HEK293T (cell line): ENCODE data around the gene JARID2.
"Not testable (repeated sequence)": the region's sequence is repeated elsewhere in the genome, so short reads cannot be mapped to it uniquely, and the experiment has no call there.

Source experiments
- CTCF ChIA-PET: fragments of 350-600 bp; formaldehyde crosslinking; extraction: SDS; loops from one replicate; lab custom pipeline; 2021; ENCODE audit warnings: antibody characterized with exemption, inconsistent platforms; lab: Yijun Ruan, JAX
- POLR2A ChIA-PET: fragments of 350-600 bp; formaldehyde crosslinking; extraction: SDS; loops from one replicate; lab custom pipeline; 2020; ENCODE audit warnings: antibody characterized with exemption, inconsistent platforms; lab: Yijun Ruan, JAX
- DNase-seq: peaks from one replicate; pipeline ENCODE4 v3.0.0; 2012; ENCODE audit warnings: mixed read lengths; ENCODE audit errors: extremely low spot score
- ARNT ChIP-seq: fragments of 450-650 bp; IDR thresholded peaks from 2 replicates; pipeline ENCODE4 v1.6.1; 2017; ENCODE audit warnings: mild to moderate bottlenecking
- BHLHE40 ChIP-seq: fragments of 450-650 bp; IDR thresholded peaks from 2 replicates; pipeline ENCODE4 v1.6.1; 2016; ENCODE audit warnings: mild to moderate bottlenecking, moderate library complexity, borderline replicate concordance
- CTBP1 ChIP-seq: fragments of 450-650 bp; IDR thresholded peaks from 2 replicates; pipeline ENCODE4 v1.6.1; 2016; ENCODE audit warnings: borderline replicate concordance
- ELF4 ChIP-seq: fragments of 450-650 bp; IDR thresholded peaks from 2 replicates; pipeline ENCODE4 v1.6.1; 2017; ENCODE audit warnings: antibody characterized with exemption
- FOXA1 ChIP-seq: fragments of 450-650 bp; IDR thresholded peaks from 2 replicates; pipeline ENCODE4 v1.6.1; 2016; ENCODE audit warnings: mild to moderate bottlenecking
- FOXK2 ChIP-seq: fragments of 450-650 bp; IDR thresholded peaks from 2 replicates; pipeline ENCODE4 v1.6.1; 2016; ENCODE audit warnings: mild to moderate bottlenecking
- FOXM1 ChIP-seq: fragments of 450-650 bp; IDR thresholded peaks from 2 replicates; pipeline ENCODE4 v1.6.1; 2017; ENCODE audit warnings: mild to moderate bottlenecking, borderline replicate concordance
- L3MBTL2 ChIP-seq: fragments of 450-650 bp; conservative IDR thresholded peaks from 2 replicates; pipeline ENCODE4 v1.6.1; 2016; ENCODE audit warnings: mild to moderate bottlenecking
- LEF1 ChIP-seq: fragments of 450-650 bp; IDR thresholded peaks from 2 replicates; pipeline ENCODE4 v1.6.1; 2017; ENCODE audit warnings: mild to moderate bottlenecking, borderline replicate concordance
- NFRKB ChIP-seq: fragments of 450-650 bp; IDR thresholded peaks from 2 replicates; pipeline ENCODE4 v1.6.1; 2016; ENCODE audit warnings: mild to moderate bottlenecking, moderate library complexity
- PKNOX1 ChIP-seq: fragments of 450-650 bp; IDR thresholded peaks from 2 replicates; pipeline ENCODE4 v1.6.1; 2016
- SP1 ChIP-seq: fragments of 450-650 bp; IDR thresholded peaks from 2 replicates; pipeline ENCODE4 v1.6.1; 2017
- SUZ12 ChIP-seq: fragments of 450-650 bp; IDR thresholded peaks from 2 replicates; pipeline ENCODE4 v1.6.1; 2016; ENCODE audit warnings: mild to moderate bottlenecking
- TARDBP ChIP-seq: fragments of 450-650 bp; IDR thresholded peaks from 2 replicates; pipeline ENCODE4 v1.6.1; 2016
- ZNF384 ChIP-seq: fragments of 450-650 bp; IDR thresholded peaks from 2 replicates; pipeline ENCODE4 v1.6.1; 2016

Gene JARID2

GRCh38 chr6:15296735-15297134, 50.9 kb downstream of the JARID2 start:
- TF ChIP-seq FOXM1, result no peak
- TF ChIP-seq NFRKB, result no peak
- TF ChIP-seq FOXK2, result no peak
- TF ChIP-seq L3MBTL2, result no peak
- TF ChIP-seq ZNF384, result no peak
- TF ChIP-seq SUZ12, result no peak
- no peak for TF ChIP-seq TARDBP
- TF ChIP-seq PKNOX1, result no peak
- no peak for TF ChIP-seq ELF4
- ChIA-PET POLR2A (no interaction called here), CTCF (no interaction called here)
- no peak for DNase-seq

GRCh38 chr6:15297167-15297566, 51.3 kb downstream of the JARID2 start:
- POLR2A ChIA-PET, DNase-seq, CTCF ChIA-PET: not testable (repeated sequence)

- TF ChIP-seq CTBP1 (no peak), SP1 (no peak), ZNF384 (no peak), TARDBP (no peak), L3MBTL2 (no peak), NFRKB (no peak), LEF1 (no peak), FOXM1 (no peak), FOXK2 (no peak), ELF4 (no peak), BHLHE40 (no peak), FOXA1 (no peak), PKNOX1 (no peak), ARNT (no peak)
- no peak for DNase-seq
- CTCF ChIA-PET, result no interaction called here
- POLR2A ChIA-PET, result no interaction called here
Observed at GRCh38 chr6:15297895-15298590, 52.2 kb downstream of the JARID2 start.

- TF ChIP-seq LEF1 (no peak), SP1 (no peak), CTBP1 (no peak), ELF4 (no peak), FOXM1 (no peak), SUZ12 (no peak), NFRKB (no peak), FOXK2 (no peak), ARNT (no peak), BHLHE40 (no peak), PKNOX1 (no peak)
- no peak for DNase-seq
- ChIA-PET CTCF (interaction anchor here (0.9 kb wide), 1 partner anchor 12 kb away, joined by 3 read pairs; no protein-coding TSS in a partner anchor), POLR2A (no interaction called here)
Observed at GRCh38 chr6:15299430-15300131, 53.7 kb downstream of the JARID2 start.

- POLR2A ChIA-PET, result no interaction called here
- TF ChIP-seq FOXM1 (no peak), SP1 (no peak), PKNOX1 (no peak; the same call in 1 of the 2 replicates), SUZ12 (no peak), TARDBP (no peak), CTBP1 (no peak), BHLHE40 (no peak)
- DNase-seq, result no peak
- CTCF ChIA-PET, result interaction anchor here (0.7 kb wide), 1 partner anchor 42 kb away, joined by 3 read pairs; no protein-coding TSS in a partner anchor
Observed at GRCh38 chr6:15301179-15302006, 55.5 kb downstream of the JARID2 start.
